ENCODE data around the gene CASP1.

Gene CASP1

DNA sequence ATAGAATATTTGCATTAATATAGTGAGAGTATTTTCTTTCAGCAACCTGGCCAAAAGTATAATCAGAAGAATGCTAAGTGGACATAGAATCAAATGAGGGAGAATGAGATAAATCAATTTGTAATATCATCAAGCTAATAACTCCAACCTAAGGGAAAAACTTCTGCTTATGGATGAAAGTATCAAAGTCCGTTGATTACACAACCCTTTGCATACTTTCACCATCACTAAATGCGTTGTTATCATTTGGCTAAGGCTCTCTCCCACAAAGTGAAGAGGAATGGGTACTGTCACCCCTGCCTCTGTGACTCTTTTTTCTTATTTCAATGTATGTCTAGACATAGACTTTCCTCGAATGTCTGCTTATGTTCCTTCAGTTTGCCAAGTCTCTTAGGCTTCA lies 50.1 kb downstream of the CASP1 start:
- no peak for DNase-seq (ENCODE audit: low spot score)

DNA sequence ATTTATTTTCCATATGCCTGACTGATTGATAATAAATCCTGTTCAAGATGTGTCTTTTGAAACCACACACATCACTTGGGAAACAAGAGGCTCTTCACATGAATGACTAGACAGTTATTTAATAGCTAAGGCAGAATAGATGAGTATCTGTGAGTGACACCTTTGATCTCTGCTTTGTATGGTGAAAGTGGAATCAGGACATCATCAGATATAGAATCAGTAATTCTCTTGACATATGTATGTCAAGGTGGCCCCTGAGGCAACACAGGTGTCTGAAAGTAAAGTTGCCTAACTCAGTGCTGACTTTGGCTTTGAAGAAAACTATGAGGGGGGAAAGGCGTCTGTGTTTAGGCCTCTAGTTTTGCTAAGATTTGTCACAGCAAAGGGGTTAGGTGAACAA lies 55.1 kb downstream of the CASP1 start:
- DNase-seq (ENCODE audit: low spot score), result no peak

Measured in AG08396 (cell line).